ENCODE data around the gene ATL1. TPM values are rescaled to one million over a fixed set of nuclear protein-coding genes. Genes with fewer than 3 reads are reported as not detected.

ATL1 gene
- polyA plus RNA-seq (ENCODE audit: low read depth in 6 of 6): 1 to 10 TPM; 2.1 to 7.1 (median 5.2) TPM

GRCh38 chr14:50559990-50560930 lies at the start of gene ATL1:
Gene ATL1, plus strand, starts transcription at chr14:50560145. Its CDS starts 121 bp downstream, at chr14:50560266.
- DNase-seq (peak; percentile 51), ATAC-seq (ENCODE audit: low read depth in 2 of 2) (peak; percentile 76 to 78)
- Mint-ChIP-seq H3K4me3 (peak within 1 kb of the TSS; percentile 76 to 95 (median 87)), H3K27me3 (peaks cover 30 to 37% (median 30%) of the 10 kb centered on the region in 3 donors), H3K9me3 (no peaks in the 10 kb centered on the region), H3K4me1 (peaks cover 6 to 18% (median 17%) of the 10 kb centered on the region in 3 donors), H3K27ac (peak within 1 kb of the TSS in 5 of 6 donors; percentile 15 to 82 (median 58)), H3K36me3 (no peaks in the 10 kb centered on the region)

GRCh38 chr14:50510157-50510556 lies 49.8 kb upstream of the ATL1 start:
- H3K27me3 Mint-ChIP-seq: no peaks in the 10 kb centered on the region
- H3K9me3 Mint-ChIP-seq: peaks cover 0 to 3% (median 0%) of the 10 kb centered on the region in 7 donors
- peak overlapping the region in 1 of 6 donors; percentile 37 for H3K27ac Mint-ChIP-seq
- ATAC-seq (ENCODE audit: low read depth in 2 of 2) (no peak), DNase-seq (no peak)
- peaks cover 12 to 40% (median 14%) of the 10 kb centered on the region in 3 donors for H3K4me1 Mint-ChIP-seq
- peaks cover 4 to 6% of the 10 kb centered on the region in 2 donors for H3K36me3 Mint-ChIP-seq
- H3K4me3 Mint-ChIP-seq: no peak overlapping the region

- Mint-ChIP-seq H3K4me1 (peaks cover 10 to 29% (median 10%) of the 10 kb centered on the region in 3 donors), H3K36me3 (peaks cover 4 to 6% of the 10 kb centered on the region in 2 donors), H3K4me3 (no peak overlapping the region), H3K27ac (no peak overlapping the region), H3K9me3 (peaks cover 0 to 3% (median 0%) of the 10 kb centered on the region in 7 donors), H3K27me3 (no peaks in the 10 kb centered on the region)
- DNase-seq (no peak), ATAC-seq (ENCODE audit: low read depth in 2 of 2) (no peak)
These were observed 47.5 kb upstream of the ATL1 start for GRCh38 chr14:50512463-50512862.

- ATAC-seq (ENCODE audit: low read depth in 2 of 2): no peak
These were observed 43.9 kb upstream of the ATL1 start for GRCh38 chr14:50516091-50516490.

GRCh38 chr14:50520947-50521815 lies 38.8 kb upstream of the ATL1 start:
- Mint-ChIP-seq H3K27ac (peak overlapping the region in 3 of 6 donors; percentile 31 to 94 (median 56)), H3K36me3 (no peaks in the 10 kb centered on the region), H3K9me3 (no peaks in the 10 kb centered on the region), H3K4me1 (peaks cover 40 to 59% (median 51%) of the 10 kb centered on the region in 3 donors), H3K4me3 (peak overlapping the region in 1 of 8 donors; percentile 24), H3K27me3 (no peaks in the 10 kb centered on the region)
- DNase-seq (no peak), ATAC-seq (ENCODE audit: low read depth in 2 of 2) (no peak)

More at GRCh38 chr14:50516091-50516490, 43.9 kb upstream of the ATL1 start:
- Mint-ChIP-seq H3K36me3 (peaks cover 0 to under 1% of the 10 kb centered on the region in 2 donors), H3K27me3 (no peaks in the 10 kb centered on the region), H3K9me3 (peaks cover 0 to 3% (median 0%) of the 10 kb centered on the region in 7 donors), H3K4me1 (peaks cover 10 to 27% (median 21%) of the 10 kb centered on the region in 3 donors), H3K4me3 (no peak overlapping the region), H3K27ac (no peak overlapping the region)
- no peak for DNase-seq

GRCh38 chr14:50521912-50522341 lies 38.0 kb upstream of the ATL1 start:
- Mint-ChIP-seq H3K4me1 (peaks cover 41 to 64% (median 56%) of the 10 kb centered on the region in 3 donors), H3K4me3 (peak overlapping the region in 2 of 8 donors; percentile 24 to 25), H3K27me3 (no peaks in the 10 kb centered on the region), H3K36me3 (no peaks in the 10 kb centered on the region), H3K9me3 (no peaks in the 10 kb centered on the region), H3K27ac (peak overlapping the region in 4 of 6 donors; percentile 39 to 94 (median 64))
- DNase-seq (no peak), ATAC-seq (ENCODE audit: low read depth in 2 of 2) (peak in 1 of 2 donors; percentile 24)

GRCh38 chr14:50523271-50524041 lies 36.5 kb upstream of the ATL1 start:
- ATAC-seq (ENCODE audit: low read depth in 2 of 2): no peak
- H3K9me3 Mint-ChIP-seq: no peaks in the 10 kb centered on the region
- H3K4me3 Mint-ChIP-seq: peak overlapping the region in 3 of 8 donors; percentile 29 to 64 (median 43)
- no peaks in the 10 kb centered on the region for H3K27me3 Mint-ChIP-seq
- peaks cover 42 to 68% (median 59%) of the 10 kb centered on the region in 3 donors for H3K4me1 Mint-ChIP-seq
- H3K36me3 Mint-ChIP-seq: no peaks in the 10 kb centered on the region
- H3K27ac Mint-ChIP-seq: peak overlapping the region in 5 of 6 donors; percentile 52 to 97 (median 91)
- no peak for DNase-seq

- ATAC-seq (ENCODE audit: low read depth in 2 of 2) (peak; percentile 59 to 63), DNase-seq (no peak)
- peak overlapping the region; percentile 52 to 97 (median 88) for H3K27ac Mint-ChIP-seq
- H3K4me1 Mint-ChIP-seq: peaks cover 40 to 68% (median 59%) of the 10 kb centered on the region in 3 donors
- H3K36me3 Mint-ChIP-seq: no peaks in the 10 kb centered on the region
- peak overlapping the region in 5 of 8 donors; percentile 9 to 64 (median 43) for H3K4me3 Mint-ChIP-seq
- H3K27me3 Mint-ChIP-seq: no peaks in the 10 kb centered on the region
- no peaks in the 10 kb centered on the region for H3K9me3 Mint-ChIP-seq
These were observed 35.9 kb upstream of the ATL1 start for GRCh38 chr14:50524060-50524459.

GRCh38 chr14:50524731-50525515 lies 35.0 kb upstream of the ATL1 start:
- no peaks in the 10 kb centered on the region for H3K9me3 Mint-ChIP-seq

GRCh38 chr14:50528000-50528399 lies 31.9 kb upstream of the ATL1 start:
- DNase-seq (no peak), ATAC-seq (ENCODE audit: low read depth in 2 of 2) (no peak)
- H3K27ac Mint-ChIP-seq: peak overlapping the region in 1 of 6 donors; percentile 16
- H3K4me3 Mint-ChIP-seq: no peak overlapping the region
- H3K36me3 Mint-ChIP-seq: no peaks in the 10 kb centered on the region
- H3K27me3 Mint-ChIP-seq: no peaks in the 10 kb centered on the region
- H3K9me3 Mint-ChIP-seq: no peaks in the 10 kb centered on the region
- peaks cover 52 to 73% (median 70%) of the 10 kb centered on the region in 3 donors for H3K4me1 Mint-ChIP-seq

More at GRCh38 chr14:50524731-50525515, 35.0 kb upstream of the ATL1 start:
- Mint-ChIP-seq H3K4me3 (peak overlapping the region in 7 of 8 donors; percentile 9 to 71 (median 52)), H3K27ac (peak overlapping the region; percentile 52 to 97 (median 91)), H3K27me3 (no peaks in the 10 kb centered on the region), H3K4me1 (peaks cover 47 to 74% (median 68%) of the 10 kb centered on the region in 3 donors), H3K36me3 (no peaks in the 10 kb centered on the region)
- peak; percentile 67 to 79 for ATAC-seq (ENCODE audit: low read depth in 2 of 2)
- DNase-seq: no peak

- Mint-ChIP-seq H3K4me3 (peak overlapping the region in 7 of 8 donors; percentile 21 to 92 (median 64)), H3K4me1 (peaks cover 43 to 66% (median 60%) of the 10 kb centered on the region in 3 donors), H3K27me3 (no peaks in the 10 kb centered on the region), H3K27ac (peak overlapping the region in 4 of 6 donors; percentile 10 to 94 (median 36)), H3K9me3 (no peaks in the 10 kb centered on the region), H3K36me3 (no peaks in the 10 kb centered on the region)
- no peak for DNase-seq
- no peak for ATAC-seq (ENCODE audit: low read depth in 2 of 2)
These were observed 30.4 kb upstream of the ATL1 start for GRCh38 chr14:50529288-50530179.

Measured in naive B cell (primary cell).